IPS-15b (cell line): ENCODE data around the gene MARS1.
A peak's percentile ranks its signal among the peaks of the same experiment; 100 is the strongest.

ENCODE experiments used
- H3K27me3 ChIP-seq: one replicate; pipeline ENCODE4 v1.6.1; 2013; ENCODE audit warnings: low read length; ENCODE audit not compliant: control insufficient read depth, insufficient read depth
- H3K36me3 ChIP-seq: one replicate; pipeline ENCODE4 v1.6.1; 2013; ENCODE audit warnings: low read length; ENCODE audit not compliant: control insufficient read depth, insufficient read depth
- H3K4me1 ChIP-seq: one replicate; pipeline ENCODE4 v1.6.1; 2013; ENCODE audit warnings: mild to moderate bottlenecking, low read length; ENCODE audit not compliant: control insufficient read depth, insufficient read depth
- H3K4me3 ChIP-seq: one replicate; pipeline ENCODE4 v1.5.1; 2013; ENCODE audit warnings: low read depth, low read length
- H3K9ac ChIP-seq: one replicate; pipeline ENCODE4 v1.6.1; 2013; ENCODE audit warnings: low read depth, mild to moderate bottlenecking, low read length
- H3K9me3 ChIP-seq: one replicate; pipeline ENCODE4 v1.6.1; 2013; ENCODE audit warnings: mild to moderate bottlenecking, low read length; ENCODE audit not compliant: control insufficient read depth, insufficient read depth

The MARS1 gene

GRCh38 chr12:57533108-57533507 lies 45.2 kb downstream of the MARS1 start:
- peaks cover 31% of the 10 kb centered on the region for H3K36me3 ChIP-seq

GRCh38 chr12:57534250-57534649 lies 46.4 kb downstream of the MARS1 start:
- no peaks in the 10 kb centered on the region for H3K9me3 ChIP-seq
- no peaks in the 10 kb centered on the region for H3K27me3 ChIP-seq
- peaks cover 6% of the 10 kb centered on the region for H3K4me1 ChIP-seq
- H3K4me3 ChIP-seq: no peak overlapping the region
- peaks cover 31% of the 10 kb centered on the region for H3K36me3 ChIP-seq
- no peak overlapping the region for H3K9ac ChIP-seq

More at GRCh38 chr12:57533108-57533507, 45.2 kb downstream of the MARS1 start:
- peaks cover 6% of the 10 kb centered on the region for H3K4me1 ChIP-seq
- H3K9me3 ChIP-seq: no peaks in the 10 kb centered on the region
- no peak overlapping the region for H3K9ac ChIP-seq
- no peak overlapping the region for H3K4me3 ChIP-seq
- no peaks in the 10 kb centered on the region for H3K27me3 ChIP-seq

GRCh38 chr12:57534991-57535543 lies 47.2 kb downstream of the MARS1 start:
- Histone ChIP-seq H3K36me3 (peaks cover 29% of the 10 kb centered on the region), H3K4me3 (no peak overlapping the region), H3K27me3 (no peaks in the 10 kb centered on the region), H3K4me1 (peaks cover 6% of the 10 kb centered on the region), H3K9me3 (no peaks in the 10 kb centered on the region), H3K9ac (no peak overlapping the region)

GRCh38 chr12:57535764-57536596 lies 48.1 kb downstream of the MARS1 start:
- peaks cover 6% of the 10 kb centered on the region for H3K4me1 ChIP-seq
- H3K36me3 ChIP-seq: peaks cover 23% of the 10 kb centered on the region

GRCh38 chr12:57536597-57536942 lies 48.7 kb downstream of the MARS1 start:
- peaks cover 6% of the 10 kb centered on the region for H3K4me1 ChIP-seq
- H3K9me3 ChIP-seq: no peaks in the 10 kb centered on the region
- H3K9ac ChIP-seq: no peak overlapping the region
- H3K27me3 ChIP-seq: peaks cover 2% of the 10 kb centered on the region
- no peak overlapping the region for H3K4me3 ChIP-seq
- H3K36me3 ChIP-seq: peaks cover 26% of the 10 kb centered on the region

More at GRCh38 chr12:57535764-57536596, 48.1 kb downstream of the MARS1 start:
- Histone ChIP-seq H3K9me3 (no peaks in the 10 kb centered on the region), H3K27me3 (peaks cover under 1% of the 10 kb centered on the region), H3K4me3 (no peak overlapping the region), H3K9ac (no peak overlapping the region)

DNA sequence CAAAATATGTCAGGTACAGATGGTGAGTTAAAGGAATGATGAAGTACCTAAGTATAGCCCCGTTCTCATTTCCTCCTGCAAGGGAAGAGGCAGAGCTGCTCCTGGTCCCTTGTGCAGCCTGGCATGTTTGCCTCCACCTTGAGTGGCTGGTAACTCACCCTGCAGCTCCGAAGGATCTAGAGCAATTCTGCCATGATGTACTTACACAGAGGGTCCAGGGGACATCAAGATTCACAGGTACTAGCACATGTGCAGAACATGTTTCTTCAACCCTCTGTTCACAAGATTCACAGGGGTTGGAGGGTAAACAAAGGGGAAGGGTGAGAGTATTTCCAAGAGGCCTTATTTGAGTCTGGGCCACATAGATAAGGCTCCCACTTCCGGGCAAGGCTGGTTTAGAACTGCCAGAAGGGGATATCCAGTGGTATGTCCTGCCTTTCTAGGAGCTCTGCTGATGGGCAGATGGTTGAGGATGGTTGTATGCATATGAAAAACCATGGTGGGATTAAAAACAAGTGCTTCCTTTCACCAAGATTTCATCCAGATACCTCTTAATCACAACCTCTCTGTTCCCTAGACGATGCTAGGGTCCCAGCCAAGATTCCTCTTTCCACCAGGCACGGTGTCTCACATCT lies 51.4 kb downstream of the MARS1 start:
- H3K9me3 ChIP-seq: no peaks in the 10 kb centered on the region
- H3K9ac ChIP-seq: no peak overlapping the region
- peaks cover 19% of the 10 kb centered on the region for H3K36me3 ChIP-seq
- H3K27me3 ChIP-seq: peaks cover 2% of the 10 kb centered on the region
- peaks cover 6% of the 10 kb centered on the region for H3K4me1 ChIP-seq
- no peak overlapping the region for H3K4me3 ChIP-seq

DNA sequence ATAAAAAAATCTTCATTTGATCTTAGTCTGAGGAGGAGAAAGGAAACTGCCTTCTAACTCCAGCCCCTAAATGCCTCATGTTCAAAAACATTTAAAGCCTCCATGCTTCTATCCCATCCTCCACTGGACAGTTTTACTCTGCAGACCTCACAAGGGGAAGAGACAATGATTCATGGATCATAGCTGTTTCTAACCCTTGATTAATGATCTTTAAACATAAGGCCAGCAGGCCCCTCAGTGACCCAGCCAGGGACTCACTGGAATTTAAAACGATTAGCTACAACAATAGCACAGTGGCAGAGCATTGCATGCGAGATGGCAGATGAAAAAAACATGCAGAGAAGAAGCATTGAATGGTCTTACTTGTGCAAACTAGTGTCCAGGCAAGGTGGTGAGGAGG lies 53.1 kb downstream of the MARS1 start:
- Histone ChIP-seq H3K9ac (no peak overlapping the region), H3K4me3 (no peak overlapping the region), H3K9me3 (no peaks in the 10 kb centered on the region), H3K36me3 (peaks cover 14% of the 10 kb centered on the region), H3K27me3 (peaks cover 2% of the 10 kb centered on the region), H3K4me1 (peaks cover 8% of the 10 kb centered on the region)

GRCh38 chr12:57541717-57542116 lies 53.8 kb downstream of the MARS1 start:
- H3K9me3 ChIP-seq: no peaks in the 10 kb centered on the region
- H3K4me3 ChIP-seq: no peak overlapping the region
- no peak overlapping the region for H3K9ac ChIP-seq
- peaks cover 14% of the 10 kb centered on the region for H3K36me3 ChIP-seq
- peaks cover 2% of the 10 kb centered on the region for H3K27me3 ChIP-seq
- peaks cover 5% of the 10 kb centered on the region for H3K4me1 ChIP-seq

DNA sequence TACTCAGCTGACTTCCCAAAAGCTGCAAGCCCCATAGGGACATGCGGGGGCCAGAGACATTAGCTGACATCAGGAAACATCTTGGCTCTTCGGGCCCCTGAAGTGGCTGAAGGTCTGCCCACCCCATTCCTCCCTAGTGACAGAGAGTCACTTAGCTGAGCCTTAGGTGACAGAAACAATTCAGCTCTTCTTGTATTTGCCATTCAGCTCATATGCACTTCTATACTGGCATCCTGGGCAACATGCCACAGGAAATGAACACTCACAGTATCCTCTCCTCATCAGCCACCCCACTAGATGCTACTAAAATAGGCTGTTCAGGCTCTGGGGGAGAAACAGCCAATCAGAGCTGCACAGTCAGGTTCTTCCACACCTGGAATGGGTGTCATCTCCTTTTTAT lies 55.7 kb downstream of the MARS1 start:
- peaks cover 14% of the 10 kb centered on the region for H3K36me3 ChIP-seq
- H3K4me1 ChIP-seq: peaks cover 5% of the 10 kb centered on the region
- peaks cover 12% of the 10 kb centered on the region for H3K27me3 ChIP-seq
- H3K9ac ChIP-seq: no peak overlapping the region
- H3K9me3 ChIP-seq: no peaks in the 10 kb centered on the region
- no peak overlapping the region for H3K4me3 ChIP-seq

DNA sequence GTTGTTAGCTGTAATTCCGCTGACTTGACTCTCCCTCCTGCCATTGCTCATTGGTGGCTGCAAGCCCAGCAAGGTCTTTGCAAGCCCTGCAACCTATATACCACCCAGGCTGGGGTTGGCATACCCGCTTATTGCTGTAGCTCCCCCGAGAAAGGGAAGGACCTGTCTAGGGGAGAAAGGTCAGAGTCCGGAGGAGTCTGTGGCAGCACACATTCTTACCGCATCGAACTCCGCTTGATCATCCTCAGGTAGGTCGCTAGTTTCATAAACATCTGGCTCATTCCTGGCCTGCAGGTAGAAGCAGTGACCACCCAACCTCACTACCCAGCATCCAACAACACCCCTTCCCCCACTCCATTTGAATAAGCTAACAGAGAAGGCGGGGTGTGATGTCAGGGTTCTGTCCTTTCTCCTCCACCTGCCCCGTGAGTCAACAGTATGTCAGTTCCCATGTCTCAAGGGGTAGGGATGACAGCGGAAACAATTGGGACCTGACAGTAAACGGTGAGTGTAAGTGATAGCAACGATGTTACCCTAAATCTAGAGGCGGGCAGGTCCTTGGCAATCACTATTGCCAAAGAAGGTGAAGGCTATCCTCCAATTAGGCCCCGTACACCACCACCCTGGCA lies 58.1 kb downstream of the MARS1 start:
- Histone ChIP-seq H3K9me3 (no peaks in the 10 kb centered on the region), H3K9ac (peak overlapping the region; percentile 78), H3K4me3 (peak overlapping the region; percentile 81), H3K27me3 (peaks cover 25% of the 10 kb centered on the region), H3K36me3 (peaks cover 6% of the 10 kb centered on the region), H3K4me1 (peaks cover 14% of the 10 kb centered on the region)

GRCh38 chr12:57546438-57547287 lies 58.8 kb downstream of the MARS1 start, which contains the start of gene DCTN2:
Gene DCTN2 (minus strand): TSS chr12:57547192. CDS start chr12:57547063, 129 bp downstream.
- peaks cover 19% of the 10 kb centered on the region for H3K4me1 ChIP-seq
- no peaks in the 10 kb centered on the region for H3K9me3 ChIP-seq
- peaks cover 25% of the 10 kb centered on the region for H3K27me3 ChIP-seq
- peak within 1 kb of the TSS; percentile 78 for H3K9ac ChIP-seq
- H3K36me3 ChIP-seq: peaks cover 3% of the 10 kb centered on the region
- peak within 1 kb of the TSS; percentile 81 for H3K4me3 ChIP-seq
